ENCODE results near the gene XIRP2.

The XIRP2 gene

DNA sequence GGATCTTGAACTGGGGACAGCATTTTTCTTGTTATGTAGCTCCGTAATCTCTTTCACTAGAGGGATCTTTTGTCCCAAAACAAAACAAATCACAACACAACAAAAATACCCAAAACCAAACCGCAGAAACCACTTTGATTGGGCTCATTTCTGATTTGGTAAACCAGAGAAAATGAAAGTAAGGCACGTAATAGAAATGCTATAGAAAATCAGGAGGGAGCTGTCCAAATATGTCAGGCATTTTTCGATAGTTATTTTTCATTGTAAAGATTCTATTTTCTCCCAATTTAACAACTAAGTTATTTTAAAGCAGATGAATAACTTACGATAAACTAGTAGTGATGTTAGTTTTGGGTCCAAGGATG is 406.5 kb downstream of the XIRP2 start:
- no peak overlapping the region for H3K4ac ChIP-seq (ENCODE audit: low read length)
- no peak overlapping the region for H3K27ac ChIP-seq (replicated peaks; ENCODE audit: low read length)
- DNase-seq (ENCODE audit: low spot score) = no peak
- H4K8ac ChIP-seq (ENCODE audit: low read depth, low read length) = no peak overlapping the region
- H3K36me3 ChIP-seq (replicated peaks in 1 of 2; ENCODE audit: control insufficient read depth in 2 of 2, insufficient read depth in 2 of 2, low read length in 2 of 2) = no peaks in the 10 kb centered on the region
- no CpG with 5 or more reads among the region's 5 CpGs for WGBS, 2 donors (ENCODE audit: extremely low coverage in 2 of 2, insufficient read length in 2 of 2, insufficient replicate concordance in 1 of 2)
- no peak overlapping the region for H3K18ac ChIP-seq (ENCODE audit: low read length)
- no peak overlapping the region for H2BK120ac ChIP-seq (ENCODE audit: low read depth, low read length)
- no peaks in the 10 kb centered on the region for H3K9me3 ChIP-seq (replicated peaks in 1 of 2; ENCODE audit: control insufficient read depth in 2 of 2, insufficient read depth in 1 of 2, low read depth in 1 of 2, low read length in 2 of 2)
- no peak overlapping the region for H2AK5ac ChIP-seq (ENCODE audit: low read depth, low read length)
- H4K91ac ChIP-seq (ENCODE audit: low read depth, low read length, poor library complexity) = no peak overlapping the region
- no peaks in the 10 kb centered on the region for H3K79me1 ChIP-seq (ENCODE audit: low read depth, low read length)
- no peak overlapping the region for H2BK5ac ChIP-seq (ENCODE audit: low read length)
- no peak overlapping the region for H3K14ac ChIP-seq (ENCODE audit: low read length)
- H3K4me3 ChIP-seq (ENCODE audit: low read length in 2 of 2) = peak overlapping the region in 1 of 2 donors; percentile 84
- no peak overlapping the region for H3K9ac ChIP-seq (ENCODE audit: low read depth, low read length, poor library complexity)
- no peaks in the 10 kb centered on the region for H3K27me3 ChIP-seq (ENCODE audit: control insufficient read depth in 3 of 3, insufficient read depth in 3 of 3, low read depth in 1 of 3, low read length in 3 of 3)
- H3K4me2 ChIP-seq (ENCODE audit: insufficient read depth, low read length, poor library complexity, severe bottlenecking) = peak overlapping the region; percentile 99
- H2BK15ac ChIP-seq (ENCODE audit: low read length) = no peak overlapping the region
- H3K4me1 ChIP-seq (ENCODE audit: control insufficient read depth in 2 of 2, insufficient read depth in 1 of 2, low read depth in 1 of 2, low read length in 2 of 2) = peaks cover 0 to 6% of the 10 kb centered on the region in 2 donors
- no peak overlapping the region for H3K23ac ChIP-seq (ENCODE audit: low read depth, low read length, poor library complexity)
- H2BK12ac ChIP-seq (ENCODE audit: low read length) = no peak overlapping the region
- H2AFZ ChIP-seq (ENCODE audit: low read length) = peak overlapping the region; percentile 98

DNA sequence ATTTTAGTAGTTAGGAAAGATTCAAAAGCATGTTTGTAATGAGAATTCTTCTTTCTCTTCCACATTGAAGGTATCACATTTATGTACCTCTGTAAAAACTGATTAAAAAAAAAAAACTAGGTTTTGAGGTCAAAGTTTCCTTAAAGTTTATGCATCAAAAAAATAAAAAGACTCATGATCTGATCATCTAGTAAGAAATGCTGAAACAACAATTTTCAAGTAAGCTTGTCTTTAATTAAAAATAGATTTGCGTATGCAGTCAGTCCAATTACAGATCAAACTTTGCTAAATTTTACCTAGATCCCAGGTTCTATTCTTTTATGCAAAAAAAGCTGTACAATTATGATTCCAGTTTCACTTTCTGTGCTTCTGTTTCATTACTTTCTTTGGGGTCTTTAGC is 409.0 kb downstream of the XIRP2 start:
- H4K8ac ChIP-seq (ENCODE audit: low read depth, low read length) = no peak overlapping the region
- H3K36me3 ChIP-seq (replicated peaks in 1 of 2; ENCODE audit: control insufficient read depth in 2 of 2, insufficient read depth in 2 of 2, low read length in 2 of 2) = no peaks in the 10 kb centered on the region
- H3K4me3 ChIP-seq (ENCODE audit: low read length in 2 of 2) = no peak overlapping the region
- H2BK15ac ChIP-seq (ENCODE audit: low read length) = no peak overlapping the region
- H2BK120ac ChIP-seq (ENCODE audit: low read depth, low read length) = no peak overlapping the region
- H3K27ac ChIP-seq (replicated peaks; ENCODE audit: low read length) = no peak overlapping the region
- no peak overlapping the region for H3K18ac ChIP-seq (ENCODE audit: low read length)
- H3K9me3 ChIP-seq (replicated peaks in 1 of 2; ENCODE audit: control insufficient read depth in 2 of 2, insufficient read depth in 1 of 2, low read depth in 1 of 2, low read length in 2 of 2) = no peaks in the 10 kb centered on the region
- H2BK5ac ChIP-seq (ENCODE audit: low read length) = no peak overlapping the region
- H3K14ac ChIP-seq (ENCODE audit: low read length) = no peak overlapping the region
- no peak overlapping the region for H2AK5ac ChIP-seq (ENCODE audit: low read depth, low read length)
- H3K4ac ChIP-seq (ENCODE audit: low read length) = no peak overlapping the region
- H2BK12ac ChIP-seq (ENCODE audit: low read length) = no peak overlapping the region
- no peak for DNase-seq (ENCODE audit: low spot score)
- H3K23ac ChIP-seq (ENCODE audit: low read depth, low read length, poor library complexity) = no peak overlapping the region
- H3K27me3 ChIP-seq (ENCODE audit: control insufficient read depth in 3 of 3, insufficient read depth in 3 of 3, low read depth in 1 of 3, low read length in 3 of 3) = no peaks in the 10 kb centered on the region
- H3K4me2 ChIP-seq (ENCODE audit: insufficient read depth, low read length, poor library complexity, severe bottlenecking) = no peak overlapping the region
- H2AFZ ChIP-seq (ENCODE audit: low read length) = no peak overlapping the region
- H3K9ac ChIP-seq (ENCODE audit: low read depth, low read length, poor library complexity) = no peak overlapping the region
- no peaks in the 10 kb centered on the region for H3K4me1 ChIP-seq (ENCODE audit: control insufficient read depth in 2 of 2, insufficient read depth in 1 of 2, low read depth in 1 of 2, low read length in 2 of 2)
- WGBS, 2 donors (ENCODE audit: extremely low coverage in 2 of 2, insufficient read length in 2 of 2, insufficient replicate concordance in 1 of 2) = no CpG with 5 or more reads among the region's 1 CpG
- no peaks in the 10 kb centered on the region for H3K79me1 ChIP-seq (ENCODE audit: low read depth, low read length)
- no peak overlapping the region for H4K91ac ChIP-seq (ENCODE audit: low read depth, low read length, poor library complexity)

DNA sequence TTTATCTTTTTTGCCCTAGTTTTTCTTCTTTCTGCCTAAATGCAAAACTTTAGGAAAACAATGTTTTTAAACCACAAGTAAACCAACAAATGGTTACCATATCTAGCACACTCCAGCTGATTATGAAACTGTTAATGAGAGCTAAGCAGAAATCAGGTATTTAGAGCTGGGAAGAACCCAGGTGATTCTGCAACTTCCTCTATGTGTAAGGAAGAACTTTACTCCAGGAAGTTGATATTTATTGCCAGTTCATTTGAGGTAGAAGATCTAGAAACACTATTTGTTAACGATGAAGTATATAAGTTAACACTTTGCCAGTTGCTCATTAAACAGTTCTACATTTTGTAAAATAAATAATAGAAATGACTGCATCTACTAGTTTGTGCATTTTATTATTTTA is 409.7 kb downstream of the XIRP2 start:
- no peak overlapping the region for H3K4me2 ChIP-seq (ENCODE audit: insufficient read depth, low read length, poor library complexity, severe bottlenecking)
- H3K9ac ChIP-seq (ENCODE audit: low read depth, low read length, poor library complexity) = no peak overlapping the region
- H3K4ac ChIP-seq (ENCODE audit: low read length) = no peak overlapping the region
- H2AK5ac ChIP-seq (ENCODE audit: low read depth, low read length) = no peak overlapping the region
- no peak overlapping the region for H2BK120ac ChIP-seq (ENCODE audit: low read depth, low read length)
- H3K4me3 ChIP-seq (ENCODE audit: low read length in 2 of 2) = no peak overlapping the region
- no peak overlapping the region for H3K14ac ChIP-seq (ENCODE audit: low read length)
- no peaks in the 10 kb centered on the region for H3K79me1 ChIP-seq (ENCODE audit: low read depth, low read length)
- no peak overlapping the region for H3K23ac ChIP-seq (ENCODE audit: low read depth, low read length, poor library complexity)
- H3K9me3 ChIP-seq (replicated peaks in 1 of 2; ENCODE audit: control insufficient read depth in 2 of 2, insufficient read depth in 1 of 2, low read depth in 1 of 2, low read length in 2 of 2) = no peaks in the 10 kb centered on the region
- no peak overlapping the region for H4K8ac ChIP-seq (ENCODE audit: low read depth, low read length)
- no peaks in the 10 kb centered on the region for H3K4me1 ChIP-seq (ENCODE audit: control insufficient read depth in 2 of 2, insufficient read depth in 1 of 2, low read depth in 1 of 2, low read length in 2 of 2)
- no peak overlapping the region for H2BK5ac ChIP-seq (ENCODE audit: low read length)
- H2BK12ac ChIP-seq (ENCODE audit: low read length) = no peak overlapping the region
- no peak overlapping the region for H3K18ac ChIP-seq (ENCODE audit: low read length)
- no CpG with 5 or more reads among the region's 1 CpG for WGBS, 2 donors (ENCODE audit: extremely low coverage in 2 of 2, insufficient read length in 2 of 2, insufficient replicate concordance in 1 of 2)
- H3K27ac ChIP-seq (replicated peaks; ENCODE audit: low read length) = no peak overlapping the region
- H4K91ac ChIP-seq (ENCODE audit: low read depth, low read length, poor library complexity) = no peak overlapping the region
- no peaks in the 10 kb centered on the region for H3K27me3 ChIP-seq (ENCODE audit: control insufficient read depth in 3 of 3, insufficient read depth in 3 of 3, low read depth in 1 of 3, low read length in 3 of 3)
- H2BK15ac ChIP-seq (ENCODE audit: low read length) = no peak overlapping the region
- no peaks in the 10 kb centered on the region for H3K36me3 ChIP-seq (replicated peaks in 1 of 2; ENCODE audit: control insufficient read depth in 2 of 2, insufficient read depth in 2 of 2, low read length in 2 of 2)
- DNase-seq (ENCODE audit: low spot score) = no peak
- no peak overlapping the region for H2AFZ ChIP-seq (ENCODE audit: low read length)

Measured in neuronal stem cell (in vitro differentiated cells).